GM10248 (cell line): ENCODE measurements around the gene NOP9.
"Not testable (repeated sequence)": the region's sequence is repeated elsewhere in the genome, so short reads cannot be mapped to it uniquely, and the experiment has no call there.

ENCODE experiments used
- CTCF ChIA-PET: fragments of 300-600 bp; sonication (Branson Sonifier 250); formaldehyde crosslinking; extraction: SDS; loops from one replicate; lab custom pipeline; 2021; ENCODE audit warnings: antibody characterized with exemption; lab: Yijun Ruan, JAX
- POLR2A ChIA-PET: fragments of 350-650 bp; sonication (Branson Sonifier 250); formaldehyde crosslinking; extraction: SDS; loops from one replicate; lab custom pipeline; 2020; ENCODE audit warnings: antibody characterized with exemption; lab: Yijun Ruan, JAX
- DNase-seq: peaks from one replicate; pipeline ENCODE4 v3.0.0; 2012; ENCODE audit errors: extremely low spot score
- CTCF ChIP-seq: IDR thresholded peaks from 2 replicates; pipeline ENCODE4 v1.5.1; 2012; ENCODE audit warnings: mild to moderate bottlenecking, low read depth; ENCODE audit errors: extremely low read depth, missing control alignments, control extremely low read depth

The NOP9 gene

DNA sequence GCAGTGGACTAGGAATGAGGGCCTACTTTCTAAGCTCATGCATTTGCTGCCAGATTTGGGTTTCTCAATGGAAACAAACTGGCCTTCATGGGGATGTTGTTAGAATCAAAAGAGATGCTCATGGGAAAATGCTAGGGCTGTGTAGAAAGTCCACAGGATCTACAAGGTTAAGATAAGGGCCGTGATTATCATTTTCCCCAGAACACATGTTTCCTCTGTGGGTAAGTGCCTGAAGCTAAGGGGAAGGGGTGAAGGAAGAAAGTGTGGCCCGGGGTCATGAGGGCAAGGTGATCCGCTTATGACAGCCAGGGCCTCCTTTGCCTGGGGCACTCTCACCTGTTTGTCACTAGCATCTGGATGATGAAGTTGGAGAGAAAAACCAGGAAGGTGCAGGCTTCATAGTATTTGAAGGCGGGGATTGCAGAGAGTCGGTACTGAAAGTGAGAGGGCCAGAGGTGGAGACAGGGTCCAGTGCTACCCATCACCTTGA lies 25.4 kb downstream of the NOP9 start:
- POLR2A ChIA-PET, result interaction anchor here (0.7 kb wide), 1 partner anchor 112 kb away, joined by 3 read pairs; no protein-coding TSS in a partner anchor
- DNase-seq, result no peak
- CTCF ChIA-PET, result interaction anchor here (0.8 to 21.9 kb wide), 9 partner anchors 8 to 109 kb away, joined by 3 to 629 read pairs (median 4); partner anchors contain the start of genes ADCY4, CBLN3, CIDEB and KHNYN
- no peak for TF ChIP-seq CTCF

GRCh38 chr14:24325963-24326362 lies 26.3 kb downstream of the NOP9 start:
- TF ChIP-seq CTCF, result no peak
- DNase-seq, result no peak
- POLR2A ChIA-PET, result no interaction called here
- CTCF ChIA-PET, result interaction anchor here (1.0 to 21.9 kb wide), 7 partner anchors 7 to 108 kb away, joined by 4 to 629 read pairs (median 7); partner anchors contain the start of genes ADCY4, CBLN3, CIDEB and KHNYN

- no peak for DNase-seq
- POLR2A ChIA-PET, result no interaction called here
- CTCF ChIA-PET, result interaction anchor here (0.8 to 21.9 kb wide), 11 partner anchors 9 to 186 kb away, joined by 3 to 629 read pairs (median 4); partner anchors contain the start of genes CBLN3, CIDEB, EMC9 and KHNYN
- TF ChIP-seq CTCF, result no peak
Observed at GRCh38 chr14:24327303-24327702, 27.7 kb downstream of the NOP9 start.

DNA sequence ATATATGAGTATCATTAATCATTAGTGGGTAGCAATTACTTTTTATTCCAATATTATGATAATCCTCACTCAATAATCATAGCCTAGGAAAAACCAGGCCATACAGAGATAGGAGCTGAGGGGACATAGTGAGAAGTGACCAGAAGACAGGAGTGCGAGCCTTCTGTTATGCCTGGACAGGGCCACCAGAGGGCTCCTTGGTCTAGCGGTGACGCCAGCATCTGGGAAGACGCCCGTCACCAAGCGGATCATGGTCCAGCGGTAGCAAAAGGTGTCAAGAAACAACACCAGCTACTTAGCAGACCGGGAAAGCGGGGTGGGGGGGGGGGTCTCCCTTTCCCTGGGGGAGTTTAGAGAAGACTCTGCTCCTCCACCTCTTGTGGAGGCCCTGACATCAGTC lies 28.3 kb downstream of the NOP9 start:
- DNase-seq, POLR2A ChIA-PET: not testable (repeated sequence)
- peak; percentile 49 for TF ChIP-seq CTCF
- CTCF ChIA-PET, result interaction anchor here (1.0 to 21.9 kb wide), 11 partner anchors 8 to 186 kb away, joined by 3 to 629 read pairs (median 4); partner anchors contain the start of genes CBLN3, CIDEB, DHRS1 and EMC9

DNA sequence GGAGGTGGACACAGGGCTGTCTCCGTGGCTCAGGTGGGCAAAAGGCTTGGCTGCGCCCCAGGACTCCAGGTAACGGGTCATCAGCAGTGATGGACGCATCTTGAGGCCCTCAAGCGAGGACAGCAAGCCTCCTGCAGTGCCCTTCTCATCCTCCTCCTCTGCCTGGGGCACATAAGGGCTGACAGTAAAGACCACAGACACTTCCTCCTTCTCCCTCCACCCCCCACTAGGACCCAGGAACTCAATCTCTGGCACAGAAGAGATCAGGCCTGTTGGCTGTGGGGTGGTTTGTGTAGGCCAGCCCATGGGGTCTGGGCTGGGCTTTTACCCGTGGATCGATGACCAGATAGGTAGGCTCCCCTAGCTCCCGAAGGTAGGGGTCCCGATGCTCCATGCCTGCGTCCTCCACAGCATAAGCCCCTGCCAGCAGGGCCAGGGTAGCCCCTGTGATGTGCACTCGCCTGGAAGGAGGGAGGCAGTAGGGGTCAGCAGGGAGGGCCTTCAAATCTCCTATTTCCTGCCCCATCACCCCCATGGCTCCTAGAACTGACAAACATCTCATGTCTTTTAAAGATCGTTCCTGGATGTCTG lies 29.5 kb downstream of the NOP9 start:
- TF ChIP-seq CTCF, result no peak
- DNase-seq, result no peak
- ChIA-PET CTCF (interaction anchor here (0.9 to 21.9 kb wide), 11 partner anchors 11 to 113 kb away, joined by 3 to 629 read pairs (median 3); partner anchors contain the start of genes CBLN3, CIDEB, DHRS1 and KHNYN), POLR2A (no interaction called here)

DNA sequence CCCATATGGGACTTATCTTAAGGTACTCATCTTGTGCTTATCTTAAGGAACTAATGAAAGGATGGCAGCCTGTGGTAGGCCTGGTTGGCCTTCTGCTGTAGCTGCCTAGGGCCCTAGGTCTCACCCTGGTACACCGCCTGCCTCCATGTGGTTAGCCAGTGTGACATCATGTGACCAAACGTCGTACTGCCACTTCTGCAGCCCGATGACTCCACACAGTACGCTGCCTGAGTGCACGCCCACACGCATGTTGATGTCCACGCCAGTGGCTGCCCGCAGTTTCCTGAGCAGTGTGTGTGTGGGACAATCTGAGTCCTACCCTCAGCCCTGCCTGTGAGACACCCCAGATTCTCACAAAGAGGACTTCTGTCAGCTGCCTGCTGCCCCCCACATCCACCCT lies 30.1 kb downstream of the NOP9 start:
- DNase-seq, result no peak
- ChIA-PET CTCF (interaction anchor here (1.1 to 21.9 kb wide), 9 partner anchors 11 to 112 kb away, joined by 3 to 629 read pairs (median 4); partner anchors contain the start of genes CBLN3, CIDEB, KHNYN and LTB4R2), POLR2A (no interaction called here)
- no peak for TF ChIP-seq CTCF
